Measurements from ENCODE around the gene TGDS.

GRCh38 chr13:94552095-94552494 lies 43.9 kb downstream of the TGDS start:
- TF ChIP-seq POLR2A (IDR thresholded peaks at IDR 0.05; ENCODE audit: control extremely low read depth in 1 of 2, low read depth in 2 of 2, low read length in 2 of 2) (no peak), CTCF (IDR thresholded peaks at IDR 0.05; ENCODE audit: control extremely low read depth in 1 of 3, insufficient read depth in 1 of 3, low read depth in 1 of 3, low read length in 3 of 3) (no peak), GTF2F1 (IDR thresholded peaks at IDR 0.05; ENCODE audit: borderline replicate concordance, low read depth, low read length) (no peak), TAF1 (IDR thresholded peaks at IDR 0.05; ENCODE audit: low read depth, low read length) (no peak), CHD1 (IDR thresholded peaks at IDR 0.05; ENCODE audit: low read depth, low read length) (no peak), USF2 (IDR thresholded peaks at IDR 0.05; ENCODE audit: low read length) (no peak), EZH2 (IDR thresholded peaks at IDR 0.05; ENCODE audit: low read depth, low read length, severe bottlenecking) (no peak)

Measured in H1 (cell line).